GM12878 (cell line): ENCODE measurements around the gene NF1. TPM values are rescaled to one million over a fixed set of nuclear protein-coding genes. Genes with fewer than 3 reads are reported as not detected.

Source experiments
- CUX1 ChIP-seq: IDR thresholded peaks from 2 replicates; pipeline ENCODE4 v1.6.1; 2012; ENCODE audit warnings: improper control_type of control experiment, low read depth, low read length; ENCODE audit not compliant: insufficient replicate concordance
- TBL1XR1 ChIP-seq: IDR thresholded peaks from 2 replicates; pipeline ENCODE4 v1.6.1; 2012; ENCODE audit warnings: low read depth, low read length, improper control_type of control experiment
- ZBTB40 ChIP-seq: fragments of 450-650 bp; IDR thresholded peaks from 2 replicates; pipeline ENCODE4 v1.6.1; 2016; ENCODE audit warnings: mild to moderate bottlenecking, moderate library complexity, borderline replicate concordance
- polyA plus RNA-seq, 11 experiments: library from polyadenylated mRNA; depleted of rRNA in 4 of 11; unstranded in 6 of 11; stranded (reverse) in 5 of 11; fragments of >200 nt; fragmentation: Nextera tagmentation in 4 of 11; fragmentation: Illumina TruSeq in 1 of 11; extraction: Ambion mirVana in 4 of 11; extraction: Trizol in 1 of 11; gene quantifications; 1 replicate in 1 of 11; 2 replicates in 10 of 11; pipeline versions ENCODE4 v1.2.1 to v1.2.3, GENCODE V29; 2011 to 2016; ENCODE audit warnings: inconsistent platforms in 2 of 11, missing spikeins in 2 of 11, low read depth in 1 of 11
- total RNA-seq, 4 experiments: library from RNA; depleted of rRNA in 3 of 4; stranded (reverse); fragments of >200 nt in 3 of 4; fragmentation: Illumina TruSeq in 1 of 4; extraction: Trizol in 1 of 4; gene quantifications; 2 replicates each; pipeline versions ENCODE4 v1.2.1 to v1.2.3, GENCODE V29; 2013 to 2021

Gene NF1
- total and polyA plus RNA-seq, 10 of the 15 experiments (the other 5 are each of a cell fraction or from before 2014, with no cell fraction given) = 2.5 to 31.8 (median 16.6) TPM

DNA sequence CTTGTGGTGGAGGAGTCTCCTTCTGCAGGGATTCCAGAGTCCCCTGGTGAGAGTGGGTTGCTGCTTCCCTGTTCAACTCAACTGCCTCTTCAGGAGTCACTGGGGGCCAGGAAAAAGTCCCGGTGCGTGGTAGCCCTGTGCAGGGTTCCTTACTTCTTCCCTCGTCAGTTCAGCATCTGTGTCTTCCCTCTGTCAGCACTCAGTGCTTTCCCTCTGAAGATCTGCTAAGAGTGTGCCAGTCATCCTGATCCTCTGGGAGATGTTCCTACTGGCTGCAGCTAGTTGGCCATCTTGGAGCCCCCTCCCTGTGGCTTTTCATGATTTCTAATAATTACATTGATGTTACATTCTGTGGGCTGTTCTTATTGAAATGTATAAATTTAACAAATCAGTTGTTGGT is 36.5 kb downstream of the NF1 start (continued):
- TF ChIP-seq CUX1 = no peak
- no peak for TF ChIP-seq TBL1XR1
- no peak for TF ChIP-seq ZBTB40
